Measurements from ENCODE around the gene STARD8. TPM values are rescaled to one million over a fixed set of nuclear protein-coding genes. Genes with fewer than 3 reads are reported as not detected.
"Not testable (repeated sequence)": the region's sequence is repeated elsewhere in the genome, so short reads cannot be mapped to it uniquely, and the experiment has no call there.

The STARD8 gene
- total RNA-seq, 1 donor = 2.6 TPM

GRCh38 chrX:68682790-68683189 is 35.3 kb downstream of the STARD8 start:
- TF ChIP-seq CTCF (IDR thresholded peaks at IDR 0.05; ENCODE audit: insufficient read depth, low read depth, low read length) = no peak
- H3K4me3 ChIP-seq (ENCODE audit: low read depth, low read length) = no peak overlapping the region
- DNase-seq (ENCODE audit: low read depth) = no peak

GRCh38 chrX:68683580-68683979 is 36.1 kb downstream of the STARD8 start:
- no peak for TF ChIP-seq CTCF (IDR thresholded peaks at IDR 0.05; ENCODE audit: insufficient read depth, low read depth, low read length)
- no peak for DNase-seq (ENCODE audit: low read depth)
- H3K4me3 ChIP-seq (ENCODE audit: low read depth, low read length) = no peak overlapping the region

GRCh38 chrX:68684291-68684918 is 36.9 kb downstream of the STARD8 start:
- H3K4me3 ChIP-seq (ENCODE audit: low read depth, low read length) = no peak overlapping the region
- no peak for DNase-seq (ENCODE audit: low read depth)
- no peak for TF ChIP-seq CTCF (IDR thresholded peaks at IDR 0.05; ENCODE audit: insufficient read depth, low read depth, low read length)

- DNase-seq (ENCODE audit: low read depth) = no peak
- no peak overlapping the region for H3K4me3 ChIP-seq (ENCODE audit: low read depth, low read length)
- no peak for TF ChIP-seq CTCF (IDR thresholded peaks at IDR 0.05; ENCODE audit: insufficient read depth, low read depth, low read length)
Observed at GRCh38 chrX:68684919-68685304, 37.4 kb downstream of the STARD8 start.

GRCh38 chrX:68685685-68686084 is 38.2 kb downstream of the STARD8 start:
- TF ChIP-seq CTCF (IDR thresholded peaks at IDR 0.05; ENCODE audit: insufficient read depth, low read depth, low read length) = no peak
- DNase-seq (ENCODE audit: low read depth) = no peak
- H3K4me3 ChIP-seq (ENCODE audit: low read depth, low read length) = no peak overlapping the region

- DNase-seq (ENCODE audit: low read depth) = peak; percentile 10
- H3K4me3 ChIP-seq (ENCODE audit: low read depth, low read length) = peak overlapping the region; percentile 40
- no peak for TF ChIP-seq CTCF (IDR thresholded peaks at IDR 0.05; ENCODE audit: insufficient read depth, low read depth, low read length)
Observed at GRCh38 chrX:68686097-68686977, 38.9 kb downstream of the STARD8 start.

GRCh38 chrX:68688931-68689330 is 41.5 kb downstream of the STARD8 start:
- H3K4me3 ChIP-seq (ENCODE audit: low read depth, low read length); DNase-seq (ENCODE audit: low read depth): not testable (repeated sequence)
